ENCODE data around the gene CD164L2. TPM values are rescaled to one million over a fixed set of nuclear protein-coding genes. Genes with fewer than 3 reads are reported as not detected.

CD164L2 gene
- polyA plus RNA-seq, 3 donors, result not detected

- peaks cover 7% of the 10 kb centered on the region for H4K20me1 ChIP-seq (ENCODE audit: insufficient read depth, low read length)
- H3K27me3 ChIP-seq (ENCODE audit: control insufficient read depth in 2 of 2, insufficient read depth in 2 of 2, low read length in 2 of 2), result no peaks in the 10 kb centered on the region
- Mint-ChIP-seq H3K4me1 (peaks cover 64% of the 10 kb centered on the region), H3K36me3 (peaks cover 9 to 24% of the 10 kb centered on the region in 2 donors), H3K27ac (peak overlapping the region; percentile 15 to 84 (median 56)), H3K9me3 (no peaks in the 10 kb centered on the region), H3K4me3 (peak overlapping the region; percentile 66 to 83), H3K27me3 (ENCODE audit: low read depth in 3 of 3) (peaks cover 0 to 7% (median 6%) of the 10 kb centered on the region in 3 donors)
- WGBS (ENCODE audit: insufficient coverage), result 56% methylated on average over 8 of the region's 8 CpGs
- H3K36me3 ChIP-seq (replicated peaks in 1 of 2; ENCODE audit: control insufficient read depth in 1 of 2, insufficient read depth in 2 of 2, low read length in 2 of 2), result peaks cover 0 to 22% of the 10 kb centered on the region in 2 donors
- peak overlapping the region; percentile 77 for H2AFZ ChIP-seq (ENCODE audit: insufficient read depth, low read depth, low read length, poor library complexity, severe bottlenecking)
- peaks cover 56 to 66% of the 10 kb centered on the region in 2 donors for H3K4me1 ChIP-seq (ENCODE audit: control insufficient read depth in 1 of 2, insufficient read depth in 2 of 2, low read length in 2 of 2)
- no peaks in the 10 kb centered on the region for H3K79me2 ChIP-seq (ENCODE audit: insufficient read depth, low read length)
- H3K9me3 ChIP-seq (replicated peaks in 1 of 2; ENCODE audit: control insufficient read depth in 1 of 2, insufficient read depth in 1 of 2, low read length in 2 of 2), result no peaks in the 10 kb centered on the region
- H3K4me2 ChIP-seq (replicated peaks; ENCODE audit: extremely low read depth, low read length, poor library complexity, severe bottlenecking), result peak overlapping the region; percentile 97
- peak overlapping the region in 2 of 3 experiments; percentile 68 to 84 for H3K4me3 ChIP-seq (replicated peaks in 1 of 3; ENCODE audit: low read depth in 2 of 3, low read length in 3 of 3)
- no peak for DNase-seq
- peak overlapping the region; percentile 63 for H3K9ac ChIP-seq (ENCODE audit: insufficient read depth, low read length, poor library complexity, severe bottlenecking)
- intact Hi-C loops (cut with micrococcal nuclease), result loop anchor here in 1 of 2 donors (2.0 kb wide), 1 partner anchor 22 kb away; no protein-coding TSS in a partner anchor
- TF ChIP-seq CTCF (IDR thresholded peaks at IDR 0.05), result no peak
- H3K27ac ChIP-seq (ENCODE audit: low read depth in 1 of 2, low read length in 2 of 2), result peak overlapping the region in 1 of 2 donors; percentile 25
Observed at GRCh38 chr1:27367160-27367650, 15.9 kb downstream of the CD164L2 start.

- H3K27ac ChIP-seq (ENCODE audit: low read depth in 1 of 2, low read length in 2 of 2), result peak within 1 kb of the TSS; percentile 52 to 64
Observed at GRCh38 chr1:27366411-27367159, 16.5 kb downstream of the CD164L2 start, which contains the start of gene MAP3K6. MAP3K6 (minus strand) TSS chr1:27366961; CDS start chr1:27366597, 364 bp downstream.

More at GRCh38 chr1:27366411-27367159, 16.5 kb downstream of the CD164L2 start, which contains the start of gene MAP3K6:
- Histone ChIP-seq H3K27me3 (ENCODE audit: control insufficient read depth in 2 of 2, insufficient read depth in 2 of 2, low read length in 2 of 2) (no peaks in the 10 kb centered on the region), H3K79me2 (ENCODE audit: insufficient read depth, low read length) (no peaks in the 10 kb centered on the region), H3K36me3 (replicated peaks in 1 of 2; ENCODE audit: control insufficient read depth in 1 of 2, insufficient read depth in 2 of 2, low read length in 2 of 2) (peaks cover 0 to 22% of the 10 kb centered on the region in 2 donors), H3K9ac (ENCODE audit: insufficient read depth, low read length, poor library complexity, severe bottlenecking) (peak within 1 kb of the TSS; percentile 63), H2AFZ (ENCODE audit: insufficient read depth, low read depth, low read length, poor library complexity, severe bottlenecking) (peak within 1 kb of the TSS; percentile 77), H4K20me1 (ENCODE audit: insufficient read depth, low read length) (peaks cover 7% of the 10 kb centered on the region), H3K4me1 (ENCODE audit: control insufficient read depth in 1 of 2, insufficient read depth in 2 of 2, low read length in 2 of 2) (peaks cover 56 to 66% of the 10 kb centered on the region in 2 donors), H3K4me2 (replicated peaks; ENCODE audit: extremely low read depth, low read length, poor library complexity, severe bottlenecking) (peak within 1 kb of the TSS; percentile 97), H3K4me3 (replicated peaks in 1 of 3; ENCODE audit: low read depth in 2 of 3, low read length in 3 of 3) (peak within 1 kb of the TSS; percentile 64 to 84 (median 73)), H3K9me3 (replicated peaks in 1 of 2; ENCODE audit: control insufficient read depth in 1 of 2, insufficient read depth in 1 of 2, low read length in 2 of 2) (no peaks in the 10 kb centered on the region)
- Mint-ChIP-seq H3K27me3 (ENCODE audit: low read depth in 3 of 3) (peaks cover 2 to 7% (median 3%) of the 10 kb centered on the region in 3 donors), H3K4me3 (peak within 1 kb of the TSS; percentile 86 to 94), H3K4me1 (peaks cover 62% of the 10 kb centered on the region), H3K9me3 (no peaks in the 10 kb centered on the region), H3K27ac (peak within 1 kb of the TSS; percentile 77 to 98 (median 93)), H3K36me3 (peaks cover 12 to 28% of the 10 kb centered on the region in 2 donors)
- WGBS (ENCODE audit: insufficient coverage), result under 1% methylated on average over 65 of the region's 67 CpGs
- DNase-seq, result peak in 2 of 3 donors; percentile 31 to 41
- intact Hi-C loops (cut with micrococcal nuclease), result loop anchor here in 1 of 2 donors (2.0 kb wide), 1 partner anchor 22 kb away; no protein-coding TSS in a partner anchor
- peak; percentile 40 for TF ChIP-seq CTCF (IDR thresholded peaks at IDR 0.05)

Measured in CD14-positive monocyte (primary cell).